ENCODE measurements around the gene BAIAP3. TPM values are rescaled to one million over a fixed set of nuclear protein-coding genes. Genes with fewer than 3 reads are reported as not detected.
A peak's percentile ranks its signal among the peaks of the same experiment; 100 is the strongest.

Gene BAIAP3
- total RNA-seq, 1 donor from 2014 or later: 1.2 TPM

DNA sequence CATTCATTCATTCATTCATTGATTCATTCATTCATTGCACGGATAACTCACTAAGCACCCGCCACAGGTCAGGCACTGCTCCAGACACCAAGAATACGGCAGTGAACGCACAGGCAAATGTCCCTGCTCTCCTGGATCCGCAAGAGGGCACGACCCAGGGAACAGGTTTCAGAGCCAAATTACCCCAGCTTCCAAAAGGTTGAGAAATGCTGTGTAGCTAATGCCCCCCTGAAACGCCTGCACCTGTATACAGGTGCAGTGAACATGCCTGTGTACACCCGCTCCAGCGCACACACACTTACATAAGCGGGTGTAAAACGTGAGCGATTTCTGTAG is 33.6 kb upstream of the BAIAP3 start:
- no peak for DNase-seq (ENCODE audit: low read depth in 2 of 2)

DNA sequence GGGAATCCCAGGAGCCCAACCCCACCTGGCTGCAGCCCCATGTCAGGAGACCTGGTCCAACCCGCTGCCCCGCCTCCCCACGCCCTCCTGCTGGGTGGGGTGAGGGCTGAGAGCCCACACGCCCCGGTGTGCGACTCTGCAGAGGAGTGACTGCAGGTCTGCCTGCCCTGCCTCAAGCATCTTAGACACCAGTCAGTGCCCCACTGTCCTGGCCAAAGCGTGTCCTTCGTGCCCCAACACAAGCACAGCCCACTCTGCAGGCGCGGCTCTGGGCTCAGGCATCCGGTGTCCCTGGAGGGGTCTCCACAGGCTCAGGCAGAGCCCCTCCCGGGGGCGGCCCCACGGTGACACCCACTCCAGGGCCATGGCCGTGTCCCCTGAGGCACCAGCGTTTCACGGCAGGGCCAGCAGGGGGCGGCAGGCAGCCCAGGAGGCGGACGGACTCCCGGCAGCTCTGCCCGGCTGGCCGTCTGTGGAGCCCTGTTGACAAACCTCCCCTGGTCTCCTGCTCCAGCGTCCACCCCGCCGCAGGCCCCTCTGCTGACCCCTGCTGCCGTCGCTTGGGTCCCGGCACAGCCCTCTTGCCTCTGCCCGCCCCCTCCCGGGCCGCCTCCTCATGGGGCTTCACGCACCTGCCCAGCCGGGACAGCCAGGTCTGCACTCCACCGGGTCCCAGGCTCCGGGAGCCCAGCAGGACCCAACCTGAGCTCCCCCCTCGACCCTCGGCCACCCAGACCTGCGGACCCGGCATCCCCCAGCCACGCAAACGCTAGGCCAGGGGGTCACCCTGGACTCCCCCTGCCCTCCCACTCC is 32.6 kb upstream of the BAIAP3 start:
- peak; percentile 64 to 76 for DNase-seq (ENCODE audit: low read depth in 2 of 2)

DNA sequence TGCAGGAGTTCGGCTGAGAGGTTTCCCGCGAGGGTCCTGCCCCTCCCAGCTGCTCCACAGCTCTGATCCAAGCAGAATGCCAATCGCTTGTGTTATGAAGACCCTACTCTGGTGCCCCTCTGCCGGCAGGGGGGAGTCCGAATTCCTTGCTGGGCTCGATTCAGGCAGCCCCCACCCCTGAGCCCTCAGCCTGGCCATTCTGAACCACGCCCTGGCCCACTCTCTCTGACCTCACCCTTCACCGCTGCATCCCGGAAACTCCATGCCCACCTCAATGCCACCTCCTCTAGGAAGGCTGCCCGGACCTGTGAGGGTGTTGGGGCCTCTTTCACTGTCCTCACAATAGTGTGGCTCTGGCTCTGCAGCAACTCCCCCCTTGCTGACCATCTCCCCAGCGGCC is 31.9 kb upstream of the BAIAP3 start:
- DNase-seq (ENCODE audit: low read depth in 2 of 2): no peak

DNA sequence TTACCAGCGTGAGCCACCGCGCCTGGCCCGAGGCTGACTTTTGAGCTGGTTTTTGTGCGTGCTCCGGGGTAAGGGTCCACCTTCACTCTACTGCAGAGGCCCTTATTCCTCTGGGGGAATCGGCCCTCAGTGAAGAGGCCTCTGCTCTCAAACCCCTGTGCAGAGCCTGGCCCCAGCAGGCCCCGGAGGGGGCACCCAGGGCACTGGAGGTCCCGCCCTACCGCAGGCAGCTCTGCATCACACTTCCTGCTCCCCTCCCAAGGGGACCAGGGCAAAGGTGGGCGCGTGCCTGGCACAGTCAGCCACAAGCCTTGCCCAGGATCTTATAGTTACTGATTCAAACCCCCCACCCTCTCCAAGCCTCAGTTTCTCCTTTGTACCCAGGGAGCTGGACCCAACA is 27.6 kb upstream of the BAIAP3 start:
- no peak for DNase-seq (ENCODE audit: low read depth in 2 of 2)

DNA sequence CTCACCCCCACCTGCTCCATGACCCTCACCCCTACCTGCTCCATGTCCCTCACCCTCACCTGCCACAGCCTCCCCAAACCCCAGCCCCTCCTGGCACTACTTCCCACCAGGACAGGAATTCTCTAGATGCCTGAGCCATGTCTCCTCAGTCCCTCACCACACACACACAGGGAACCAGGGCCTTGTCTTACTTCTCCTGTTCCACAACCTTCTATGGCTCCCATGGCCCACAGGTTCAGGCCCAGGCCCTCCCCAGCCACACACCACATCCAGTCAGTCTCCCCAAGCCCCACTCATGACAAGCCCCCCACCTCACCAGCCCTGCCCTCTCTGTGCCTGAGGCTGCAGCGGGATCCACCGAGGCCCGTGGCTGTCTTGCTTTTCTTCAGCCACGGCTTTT is 27.1 kb upstream of the BAIAP3 start:
- no peak for DNase-seq (ENCODE audit: low read depth in 2 of 2)

DNA sequence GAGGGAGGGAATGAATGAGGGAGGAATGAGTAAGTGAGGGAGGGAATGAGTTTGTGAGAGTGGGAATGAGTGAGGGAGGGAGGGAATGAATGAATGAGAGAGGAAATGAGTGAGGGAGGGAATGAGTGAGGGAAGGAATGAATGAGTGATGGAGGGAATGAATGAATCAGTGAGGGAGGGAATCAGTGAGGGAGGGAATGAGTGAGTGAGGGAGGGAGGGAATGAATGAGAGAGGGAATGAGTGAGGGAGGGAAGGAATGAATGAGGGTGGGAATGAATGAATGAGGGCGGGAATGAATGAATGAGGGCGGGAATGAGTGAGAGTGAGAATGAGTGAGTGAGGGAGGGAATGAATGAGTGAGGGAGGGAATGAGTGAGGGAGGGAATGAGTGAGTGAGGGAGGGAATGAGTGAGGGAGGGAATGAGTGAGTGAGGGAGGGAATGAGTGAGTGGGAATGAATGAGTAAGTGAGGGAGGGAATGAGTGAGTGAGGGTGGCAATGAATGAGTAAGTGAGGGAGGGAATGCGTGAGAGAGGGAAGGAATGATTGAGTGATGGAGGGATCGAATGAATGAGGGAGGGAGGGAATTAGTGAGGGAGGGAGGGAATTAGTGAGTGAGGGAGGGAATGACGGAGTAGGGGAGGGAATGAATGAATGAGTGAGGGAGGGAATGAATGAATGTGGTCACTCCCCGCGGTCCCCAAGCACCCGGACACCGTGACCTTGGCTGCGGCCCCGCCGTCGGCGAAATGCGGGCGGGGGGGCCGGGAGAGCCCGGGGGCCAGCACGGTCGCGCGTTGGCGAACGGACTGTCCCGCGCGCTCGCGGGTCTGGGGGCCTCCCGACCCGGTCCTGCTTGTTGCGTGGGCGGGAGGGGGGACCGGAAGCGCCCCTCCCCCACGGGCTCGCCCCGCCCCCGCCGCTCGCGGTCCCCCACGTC is 25.1 kb upstream of the BAIAP3 start:
- peak in 1 of 2 donors; percentile 23 for DNase-seq (ENCODE audit: low read depth in 2 of 2)

DNA sequence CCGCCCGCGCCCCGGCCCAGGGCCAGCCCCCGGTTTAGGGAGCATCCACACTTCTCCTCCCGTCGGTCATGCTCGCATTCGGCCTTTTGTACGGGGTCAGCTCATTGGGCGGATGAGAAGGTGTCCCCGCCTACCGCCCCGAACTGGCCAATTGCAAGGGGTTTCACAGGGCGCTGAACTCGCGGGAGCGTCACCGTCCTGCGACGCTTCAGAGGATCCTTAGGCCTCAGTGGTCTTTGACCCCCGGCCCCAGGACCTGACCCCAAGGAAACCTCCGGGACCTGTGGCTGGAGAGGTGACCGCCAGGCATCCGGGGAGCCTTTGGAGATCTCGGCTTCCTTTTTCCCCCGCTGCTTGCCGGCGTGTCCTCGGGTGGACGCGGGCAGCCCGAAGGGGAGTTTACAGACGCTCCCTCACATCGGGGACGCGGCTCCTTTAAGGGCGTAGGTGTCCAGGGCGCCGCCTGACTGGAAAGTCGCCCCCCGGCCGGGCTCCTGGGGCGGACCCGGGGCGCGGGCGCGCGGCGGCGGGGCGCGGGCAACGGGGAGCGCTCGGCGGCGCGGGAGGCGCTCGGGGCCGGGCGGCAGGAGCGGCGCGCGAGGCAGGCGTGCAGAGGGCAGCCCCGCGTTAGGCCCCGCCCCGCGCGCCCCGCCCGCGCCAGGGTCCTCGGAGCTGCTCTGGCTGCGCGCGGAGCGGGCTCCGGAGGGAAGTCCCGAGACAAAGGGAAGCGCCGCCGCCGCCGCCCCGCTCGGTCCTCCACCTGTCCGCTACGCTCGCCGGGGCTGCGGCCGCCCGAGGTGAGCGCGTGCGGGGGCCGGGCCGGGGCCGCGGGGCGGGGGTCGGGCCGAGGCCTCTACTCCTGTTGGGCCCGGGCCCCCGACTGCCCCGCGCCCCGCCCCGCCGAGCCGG is 24.2 kb upstream of the BAIAP3 start, which contains the start of gene UBE2I:
TSS of gene UBE2I (plus strand) at position 660 of the 909 bp plus-strand sequence. CDS start 4,395 bp downstream, outside the sequence.
- DNase-seq (ENCODE audit: low read depth in 2 of 2): peak; percentile 98 to 99

DNA sequence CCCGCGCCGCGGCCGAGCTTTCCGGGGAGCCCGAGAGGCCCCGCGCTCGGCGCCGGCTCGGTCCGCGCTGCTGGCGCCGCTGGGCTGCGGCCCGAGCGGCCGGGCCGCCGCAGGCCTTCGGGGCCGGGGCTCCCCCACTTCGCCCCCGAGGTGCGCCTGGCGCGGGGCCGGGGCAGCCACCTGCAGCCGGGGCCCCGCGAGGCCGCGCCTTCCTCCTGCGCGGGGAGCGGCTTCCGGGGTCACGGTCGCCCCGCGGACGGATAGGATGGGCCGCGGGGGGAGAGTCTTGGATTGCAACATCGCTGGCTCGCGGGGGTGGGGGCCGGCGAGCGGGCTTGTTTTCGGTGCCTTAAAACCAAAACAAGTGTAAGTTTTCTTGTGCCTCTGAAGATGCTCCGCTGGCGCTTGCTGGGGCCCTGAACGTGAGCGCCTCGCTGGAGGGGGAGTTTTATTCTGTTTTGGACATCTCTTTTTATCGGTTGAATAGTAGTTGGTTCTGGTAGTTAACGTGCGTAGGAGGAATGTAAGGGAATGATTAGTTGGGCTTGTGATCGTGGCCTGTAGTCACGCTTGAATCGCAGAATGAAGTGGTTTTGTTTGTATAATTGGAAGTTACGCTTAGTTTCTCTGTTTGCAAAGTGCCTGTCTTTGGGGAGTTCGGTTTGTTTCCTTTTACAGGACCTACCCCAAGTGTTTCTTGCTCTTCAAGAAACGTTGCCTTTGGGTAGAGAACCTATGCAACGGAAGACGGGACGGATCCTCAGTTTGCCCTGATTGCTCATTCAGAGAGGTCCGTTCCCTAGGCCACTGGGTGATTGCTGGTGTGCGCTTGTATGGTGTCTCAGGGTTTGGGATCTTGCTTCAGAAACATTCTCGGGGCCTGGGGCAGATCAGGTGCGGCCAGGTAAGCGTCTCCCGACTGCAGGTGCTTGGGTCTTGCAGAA is 23.3 kb upstream of the BAIAP3 start:
- peak; percentile 44 to 50 for DNase-seq (ENCODE audit: low read depth in 2 of 2)

DNA sequence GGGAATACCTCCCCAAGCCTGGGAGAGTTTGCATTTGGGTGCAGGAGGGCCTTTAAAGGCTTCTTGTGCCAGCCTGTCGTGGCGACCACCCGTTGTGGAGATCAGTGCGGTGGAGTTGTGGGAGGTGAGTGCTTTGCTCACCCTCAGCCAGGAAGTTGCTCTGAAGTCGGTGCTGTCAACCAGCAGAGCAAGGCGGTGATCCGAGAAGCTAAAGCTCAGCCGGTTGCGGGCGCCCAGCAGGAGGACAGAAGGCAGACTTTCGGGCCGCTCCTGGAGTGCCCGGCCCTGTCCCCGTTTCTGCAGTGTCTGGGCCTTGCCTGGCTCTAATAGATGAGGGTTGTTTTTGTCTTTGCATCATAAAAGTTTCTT is 22.6 kb upstream of the BAIAP3 start:
- peak in 1 of 2 donors; percentile 36 for DNase-seq (ENCODE audit: low read depth in 2 of 2)

DNA sequence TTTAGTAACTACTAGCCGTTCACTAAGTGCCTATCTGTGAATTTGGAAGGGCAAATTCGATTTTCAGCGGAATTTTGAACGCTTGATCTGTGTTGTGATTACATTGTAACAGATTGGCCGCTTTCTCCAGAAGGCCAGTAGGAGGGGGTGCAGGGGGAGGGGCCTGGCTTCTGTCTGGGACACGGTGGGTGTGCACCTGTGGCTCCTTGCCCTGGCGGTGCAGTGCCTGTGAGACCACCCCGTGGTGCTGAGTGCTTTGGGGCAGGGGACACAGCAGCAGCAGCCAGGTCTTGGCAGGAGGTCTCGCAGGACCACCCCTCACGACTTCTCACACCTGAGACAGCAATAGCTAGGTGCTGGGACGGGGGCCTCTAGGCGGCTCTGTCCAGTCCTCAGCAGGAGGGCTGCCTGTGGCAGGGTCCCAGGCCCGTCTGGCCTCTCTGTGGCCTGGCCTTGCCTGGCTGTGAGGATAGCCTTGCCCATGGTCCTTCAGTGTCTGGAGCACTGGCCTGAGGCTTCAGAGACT is 22.2 kb upstream of the BAIAP3 start:
- DNase-seq (ENCODE audit: low read depth in 2 of 2): no peak

DNA sequence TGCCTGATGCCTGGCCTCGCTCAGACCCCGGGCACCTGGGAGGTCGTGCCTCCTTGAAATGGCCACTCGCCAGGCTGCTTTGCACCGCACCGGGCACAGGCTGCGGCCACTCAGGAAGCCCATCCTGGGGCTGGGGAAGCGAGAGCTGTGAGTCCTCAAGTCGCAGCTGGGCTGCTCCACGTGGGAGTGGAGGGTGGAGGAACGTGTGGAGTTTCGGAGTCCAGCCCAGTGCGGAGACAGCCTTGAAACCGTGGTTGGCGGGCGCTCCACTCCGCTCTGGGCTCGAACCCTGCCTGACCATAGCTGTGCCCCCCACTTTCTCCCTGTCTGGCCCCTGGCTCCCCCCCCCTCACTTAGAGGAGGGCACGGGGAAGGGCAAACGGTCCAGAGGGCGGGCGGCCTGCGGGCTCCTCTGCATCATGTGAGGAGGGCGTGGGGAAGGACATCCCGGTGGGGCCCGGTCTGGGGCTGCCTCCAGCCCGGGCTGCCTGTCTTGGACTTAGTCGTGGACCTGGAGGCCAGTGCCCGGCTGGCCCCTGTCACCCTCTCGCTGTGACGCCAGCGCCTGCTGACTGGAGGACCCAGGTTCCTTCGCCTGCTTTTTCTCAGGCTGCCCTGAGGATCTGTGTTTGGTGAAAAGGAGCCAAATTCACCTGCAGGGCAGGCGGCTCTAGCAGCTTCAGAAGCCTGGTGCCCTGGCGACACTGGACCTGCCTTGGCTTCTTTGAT is 21.5 kb upstream of the BAIAP3 start:
- peak in 1 of 2 donors; percentile 35 for DNase-seq (ENCODE audit: low read depth in 2 of 2)

DNA sequence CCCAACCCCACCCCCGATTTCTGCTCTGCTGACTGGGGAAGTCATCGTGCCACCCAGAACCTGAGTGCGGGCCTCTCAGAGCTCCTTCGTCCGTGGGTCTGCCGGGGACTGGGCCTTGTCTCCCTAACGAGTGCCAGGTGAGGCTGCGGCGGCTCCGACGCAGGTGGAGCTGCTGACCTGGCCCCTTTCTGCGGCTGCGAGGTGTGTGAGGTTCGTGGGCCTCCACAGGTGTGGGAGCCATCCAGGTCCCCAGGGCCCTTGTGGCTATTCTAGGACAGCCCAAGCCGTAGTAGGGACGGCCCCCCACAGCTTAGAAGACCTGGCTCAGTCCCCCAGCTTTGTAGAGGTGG is 21.0 kb upstream of the BAIAP3 start:
- no peak for DNase-seq (ENCODE audit: low read depth in 2 of 2)

DNA sequence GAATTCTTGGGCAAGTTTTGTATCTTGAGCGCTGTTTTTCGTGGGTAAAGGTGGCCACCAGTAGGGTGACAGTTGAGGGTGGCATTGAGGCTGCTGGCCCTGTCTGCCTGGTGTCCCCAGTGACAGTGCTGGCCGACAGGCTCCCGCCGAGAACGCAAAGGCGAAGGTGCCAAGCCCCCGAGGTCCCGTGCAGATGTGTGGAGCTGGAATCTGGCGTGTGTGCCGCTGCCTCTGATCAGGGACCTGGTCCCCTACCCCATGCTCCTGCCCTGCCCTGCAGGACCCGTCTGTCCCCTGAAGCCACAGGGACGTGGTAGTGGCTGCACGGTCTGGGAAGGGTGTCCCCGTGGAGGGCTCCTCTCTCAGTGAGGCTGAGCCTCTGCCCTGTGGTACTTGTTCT is 20.5 kb upstream of the BAIAP3 start:
- no peak for DNase-seq (ENCODE audit: low read depth in 2 of 2)

DNA sequence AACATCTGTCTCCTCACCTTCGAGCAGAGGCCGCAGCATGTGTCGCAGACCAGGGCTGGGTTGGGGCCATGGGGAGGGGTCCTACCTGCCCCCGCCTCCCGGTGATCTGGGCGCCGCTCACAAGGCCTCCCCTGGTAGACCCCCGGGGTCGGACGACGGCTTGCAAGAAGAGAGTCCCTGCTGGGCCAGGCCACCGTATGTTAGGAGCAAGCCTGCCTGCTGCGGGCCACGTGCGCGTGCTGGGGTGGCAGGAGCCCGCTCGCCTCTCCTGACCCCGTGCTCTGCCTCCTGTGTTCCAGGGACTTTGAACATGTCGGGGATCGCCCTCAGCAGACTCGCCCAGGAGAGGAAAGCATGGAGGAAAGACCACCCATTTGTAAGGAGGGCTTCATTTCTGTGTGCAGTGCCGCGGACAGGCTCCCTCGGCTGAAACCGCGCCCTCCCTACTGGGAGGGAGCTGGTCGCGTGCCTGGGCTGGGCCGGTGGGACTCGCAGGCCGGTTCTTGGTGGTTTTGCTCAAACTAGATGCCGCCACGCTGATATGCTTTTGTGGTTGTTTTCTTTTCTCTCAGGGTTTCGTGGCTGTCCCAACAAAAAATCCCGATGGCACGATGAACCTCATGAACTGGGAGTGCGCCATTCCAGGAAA is 19.6 kb upstream of the BAIAP3 start:
- no peak for DNase-seq (ENCODE audit: low read depth in 2 of 2)

DNA sequence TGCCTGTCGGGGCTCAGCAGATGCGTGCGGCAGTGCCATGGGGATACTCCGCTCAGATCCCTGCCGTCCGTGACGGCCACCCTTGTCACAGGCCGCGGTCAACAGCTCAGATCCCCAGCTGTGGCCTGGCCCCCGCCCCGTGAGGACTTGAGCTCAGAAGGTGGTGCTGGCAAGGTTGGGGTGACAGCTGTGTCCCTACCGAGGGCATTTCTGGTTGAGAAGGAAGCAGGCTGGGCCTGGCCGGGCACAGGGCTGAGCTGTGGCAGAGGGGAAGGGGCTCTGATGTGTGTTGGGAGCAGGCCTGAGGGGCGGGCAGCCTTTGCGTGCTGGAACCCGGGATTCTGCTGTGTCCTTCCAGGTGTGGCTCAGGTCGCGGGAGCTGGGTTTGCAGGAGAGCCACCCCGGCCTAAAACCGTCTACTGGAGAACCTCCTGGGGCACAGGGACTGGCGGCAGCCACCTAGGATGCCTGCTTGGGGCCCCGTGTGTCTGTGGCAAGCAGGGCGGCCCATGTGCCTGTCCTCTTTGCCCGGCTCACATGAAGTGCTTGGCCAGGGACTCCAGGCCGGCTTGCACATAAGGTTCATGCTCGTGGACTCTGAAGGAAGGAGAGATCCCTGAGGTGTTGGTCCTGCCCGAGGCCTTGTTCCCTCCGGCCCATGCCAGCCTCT is 18.9 kb upstream of the BAIAP3 start:
- DNase-seq (ENCODE audit: low read depth in 2 of 2): no peak

DNA sequence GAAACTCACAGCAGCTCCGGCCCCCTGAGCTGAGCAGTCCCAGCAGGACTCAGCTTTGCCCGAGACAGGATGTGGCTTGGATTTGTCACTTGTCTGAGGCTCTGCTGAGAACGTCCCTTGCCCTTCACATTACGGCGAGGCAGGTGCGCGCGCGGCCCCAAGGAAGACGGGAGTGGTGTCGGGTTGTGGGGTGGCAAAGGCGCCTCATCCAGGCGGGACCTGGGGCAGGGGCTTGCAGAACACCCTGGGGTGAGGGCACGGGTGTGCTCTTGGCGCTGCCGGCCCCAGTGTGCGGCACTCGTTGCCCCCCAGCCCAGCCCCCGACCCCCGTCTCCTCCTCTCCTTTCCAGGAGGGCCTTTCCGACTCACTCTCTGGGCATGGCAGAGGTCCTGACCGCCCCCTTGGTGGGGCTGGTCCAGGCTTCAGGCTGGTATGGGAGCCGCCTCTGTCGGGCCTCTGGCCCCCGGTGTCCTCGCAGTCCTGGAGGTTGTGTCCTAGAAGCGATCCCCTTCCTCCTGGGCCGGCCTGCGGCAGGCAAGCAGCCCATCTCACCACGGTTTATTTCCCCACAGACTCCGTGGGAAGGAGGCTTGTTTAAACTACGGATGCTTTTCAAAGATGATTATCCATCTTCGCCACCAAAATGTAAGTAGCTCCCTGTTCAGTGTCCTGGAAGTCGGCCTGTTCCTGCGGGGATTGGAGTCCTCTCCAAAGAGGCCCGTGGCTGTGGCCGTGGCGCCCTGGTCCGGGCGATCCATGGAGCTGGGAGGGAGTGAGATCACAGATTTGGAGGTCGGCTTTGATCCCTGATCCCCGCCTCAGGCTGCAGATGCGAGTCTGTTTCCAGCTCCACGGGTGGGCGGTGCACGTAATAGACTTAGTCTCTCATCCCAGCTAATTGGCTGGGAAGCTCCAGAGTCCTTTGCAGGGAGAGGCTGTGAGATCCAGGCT is 18.1 kb upstream of the BAIAP3 start:
- DNase-seq (ENCODE audit: low read depth in 2 of 2): no peak

DNA sequence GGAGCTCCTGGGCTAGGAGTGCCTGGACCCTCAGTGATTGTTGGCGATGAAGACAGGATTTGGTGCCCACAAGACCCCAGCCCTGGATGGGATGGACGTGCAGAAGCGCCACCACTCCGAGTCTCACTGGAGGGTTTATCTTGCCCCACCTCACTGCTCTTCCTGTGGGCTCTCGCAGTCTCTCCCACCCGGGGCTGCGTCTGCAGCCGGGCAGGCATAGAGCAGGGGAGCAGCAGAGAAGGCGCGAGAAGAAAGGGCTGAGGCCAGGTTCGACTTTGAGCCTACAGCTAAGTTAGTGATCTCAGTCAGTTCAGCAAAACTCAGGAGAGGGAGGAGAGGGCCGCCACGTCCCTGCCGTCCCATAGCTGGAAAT is 17.4 kb upstream of the BAIAP3 start:
- no peak for DNase-seq (ENCODE audit: low read depth in 2 of 2)

Measured in lung microvascular endothelial cell (primary cell).